LNCAP (cell line): ENCODE measurements around the gene PLAGL1.

Experiments
- TF ChIP-seq, protein P1 (sequence below): fragments of 450-650 bp; IDR thresholded peaks from 2 replicates; pipeline ENCODE4 v1.5.1; 2017; ENCODE audit warnings: mild to moderate bottlenecking

Gene PLAGL1

DNA sequence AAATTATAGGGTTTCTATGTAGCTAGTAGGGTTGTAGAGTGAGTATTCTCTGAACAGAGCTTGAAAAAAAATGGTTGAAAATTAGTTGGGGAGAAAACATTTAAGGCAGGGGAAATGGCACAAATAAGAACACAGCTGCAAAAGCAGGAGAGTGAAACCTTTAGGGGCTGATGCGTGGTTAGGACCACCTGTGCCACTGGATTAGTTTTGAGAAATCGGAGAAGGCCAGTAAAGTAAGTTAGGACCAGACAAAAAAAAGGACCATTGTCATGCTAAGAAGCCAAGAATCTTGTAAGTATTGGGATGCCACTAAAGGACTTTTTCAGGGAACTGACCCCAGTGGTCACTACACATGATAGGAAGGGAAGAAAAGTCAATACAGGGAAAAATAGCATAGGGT lies 9.4 kb downstream of the PLAGL1 start:
- TF ChIP-seq, protein P1, sequence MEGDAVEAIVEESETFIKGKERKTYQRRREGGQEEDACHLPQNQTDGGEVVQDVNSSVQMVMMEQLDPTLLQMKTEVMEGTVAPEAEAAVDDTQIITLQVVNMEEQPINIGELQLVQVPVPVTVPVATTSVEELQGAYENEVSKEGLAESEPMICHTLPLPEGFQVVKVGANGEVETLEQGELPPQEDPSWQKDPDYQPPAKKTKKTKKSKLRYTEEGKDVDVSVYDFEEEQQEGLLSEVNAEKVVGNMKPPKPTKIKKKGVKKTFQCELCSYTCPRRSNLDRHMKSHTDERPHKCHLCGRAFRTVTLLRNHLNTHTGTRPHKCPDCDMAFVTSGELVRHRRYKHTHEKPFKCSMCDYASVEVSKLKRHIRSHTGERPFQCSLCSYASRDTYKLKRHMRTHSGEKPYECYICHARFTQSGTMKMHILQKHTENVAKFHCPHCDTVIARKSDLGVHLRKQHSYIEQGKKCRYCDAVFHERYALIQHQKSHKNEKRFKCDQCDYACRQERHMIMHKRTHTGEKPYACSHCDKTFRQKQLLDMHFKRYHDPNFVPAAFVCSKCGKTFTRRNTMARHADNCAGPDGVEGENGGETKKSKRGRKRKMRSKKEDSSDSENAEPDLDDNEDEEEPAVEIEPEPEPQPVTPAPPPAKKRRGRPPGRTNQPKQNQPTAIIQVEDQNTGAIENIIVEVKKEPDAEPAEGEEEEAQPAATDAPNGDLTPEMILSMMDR: no peak

DNA sequence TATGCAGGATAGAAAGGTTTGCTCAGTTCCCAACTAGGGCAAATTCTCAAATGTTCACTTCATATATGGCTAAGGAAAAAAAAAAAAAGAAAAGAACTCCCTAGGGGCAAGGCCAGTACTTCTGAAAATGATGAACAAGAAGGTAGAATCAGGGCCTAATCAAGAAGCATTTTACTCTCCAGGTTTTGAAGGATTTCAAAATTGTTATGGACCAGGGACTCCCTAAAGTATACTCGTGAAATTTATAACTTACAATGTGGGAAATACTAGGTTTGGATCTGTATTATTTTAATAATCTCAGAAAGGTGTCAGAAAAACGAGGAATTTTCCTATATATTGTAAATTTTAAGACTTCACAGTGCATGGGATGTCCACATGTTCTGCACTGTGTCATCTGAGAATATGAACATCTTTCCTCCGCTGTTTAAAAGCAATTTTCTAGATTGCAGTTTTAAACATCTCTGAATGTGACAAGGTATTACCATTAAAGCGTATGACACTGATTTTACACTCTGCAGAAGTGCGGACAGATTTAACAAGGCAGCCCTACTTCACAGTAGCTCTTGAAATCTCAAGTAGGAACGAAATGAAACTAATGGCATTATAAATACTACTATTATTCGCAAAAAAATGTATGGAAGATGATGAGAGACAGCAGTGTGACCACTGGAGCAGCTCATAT lies 14.0 kb downstream of the PLAGL1 start:
- TF ChIP-seq, protein P1: no peak

DNA sequence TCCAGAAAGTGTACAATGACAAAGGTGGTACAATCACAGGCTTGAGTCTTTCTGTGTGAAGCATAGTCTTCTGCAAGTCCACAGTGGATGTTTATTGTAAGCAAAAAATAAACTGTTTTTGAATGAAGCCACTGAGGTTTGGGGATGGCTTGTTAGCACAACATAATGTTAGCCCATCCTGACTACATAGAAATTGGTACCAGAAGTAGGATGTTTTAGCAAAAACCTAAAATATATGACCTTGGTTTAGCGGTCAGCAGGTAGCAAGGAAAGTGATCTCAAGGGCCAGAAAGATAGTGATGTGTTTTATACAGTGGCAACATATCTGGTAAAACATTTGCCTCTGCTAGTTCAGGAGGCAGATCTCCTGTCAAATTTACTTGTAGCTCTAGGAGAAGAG lies 15.8 kb downstream of the PLAGL1 start:
- TF ChIP-seq, protein P1: no peak

DNA sequence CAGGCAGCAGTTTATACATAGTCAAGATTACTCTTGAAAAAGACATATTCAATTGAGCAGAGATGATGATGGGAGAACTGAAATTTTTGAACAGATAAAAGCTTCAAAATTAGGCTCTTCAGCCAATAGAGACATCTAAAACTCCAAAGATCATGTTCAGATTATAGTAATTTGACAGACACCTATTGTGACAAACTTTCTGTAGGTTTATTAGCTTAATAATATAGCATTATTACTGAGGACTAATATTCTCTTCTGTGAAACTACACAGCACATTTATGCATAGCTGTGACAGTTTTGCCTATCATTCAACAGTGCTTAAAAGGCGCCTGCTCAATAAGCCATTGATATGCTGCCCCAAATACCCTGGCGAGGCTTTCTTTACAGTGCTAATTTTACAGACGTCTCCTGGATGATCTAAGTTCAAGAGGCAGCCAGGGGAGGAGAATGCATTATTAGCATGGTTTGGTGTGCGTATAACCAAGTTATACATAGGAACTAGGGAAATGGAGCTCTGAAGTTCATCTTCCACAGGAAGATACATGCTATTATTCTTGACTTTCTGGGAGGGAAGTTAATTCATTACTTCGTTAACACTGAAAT lies 21.5 kb downstream of the PLAGL1 start:
- TF ChIP-seq, protein P1: no peak

DNA sequence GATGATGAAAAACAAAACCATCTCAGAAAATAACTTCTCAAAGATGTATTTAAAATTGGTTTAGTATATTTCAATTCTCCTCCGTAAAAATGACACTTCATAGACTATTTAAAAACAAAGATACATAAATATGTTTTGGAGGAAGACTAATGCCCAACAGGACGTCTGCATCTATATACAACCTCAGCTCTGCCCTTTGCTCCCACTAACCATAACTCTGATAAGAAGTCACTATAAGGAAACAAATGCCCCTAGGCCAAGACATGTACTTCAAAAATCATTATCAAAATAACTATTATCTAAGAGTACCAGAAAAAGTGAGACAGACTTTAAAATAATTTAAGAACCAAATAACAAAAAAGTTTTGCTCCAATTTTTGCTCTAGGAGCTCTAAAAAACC lies 23.4 kb downstream of the PLAGL1 start:
- TF ChIP-seq, protein P1: no peak

DNA sequence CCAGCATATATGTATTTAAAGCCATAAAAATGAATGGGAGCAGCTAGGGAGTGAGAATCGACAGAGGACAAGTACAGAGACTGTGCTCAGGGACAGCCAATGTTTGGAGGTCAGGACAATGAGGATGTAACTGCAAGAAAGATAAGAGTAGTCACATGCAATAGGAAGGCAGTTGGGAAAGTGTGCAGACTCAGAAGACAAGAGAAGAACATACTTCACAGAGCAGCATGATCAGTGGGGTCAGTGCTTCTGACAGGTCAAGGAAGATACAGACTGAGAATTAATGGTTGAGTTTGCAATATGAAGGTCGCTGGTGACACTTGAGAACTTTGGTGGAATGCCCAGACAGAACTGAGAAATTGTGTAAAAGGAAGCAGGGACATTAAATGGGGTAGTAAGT lies 25.1 kb downstream of the PLAGL1 start:
- TF ChIP-seq, protein P1: no peak

DNA sequence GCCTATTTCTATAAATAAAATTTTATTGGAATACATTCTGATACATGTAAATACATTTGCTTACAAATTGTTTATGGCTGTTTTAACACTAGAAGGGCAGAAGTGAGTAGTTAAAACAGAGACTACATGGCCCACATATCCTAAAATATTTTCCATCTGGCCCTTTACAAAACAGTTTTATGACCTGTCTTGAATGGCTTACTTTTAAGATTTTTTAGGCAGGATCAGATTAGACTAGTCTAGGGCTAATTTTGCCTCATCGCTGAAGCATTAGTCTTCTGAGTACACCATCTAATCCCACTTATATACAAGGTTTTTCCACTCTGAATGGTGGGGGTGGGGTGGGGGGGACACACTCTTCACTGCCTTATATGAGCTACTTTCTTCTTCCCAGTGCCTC lies 27.1 kb downstream of the PLAGL1 start:
- TF ChIP-seq, protein P1: no peak
